ENCODE measurements around the gene MALAT1. TPM values are rescaled to one million over a fixed set of nuclear protein-coding genes. Genes with fewer than 3 reads are reported as not detected.

MALAT1 gene
- total and polyA plus RNA-seq, 2 of the 13 experiments (the other 11 are each of a cell fraction or from before 2014, with no cell fraction given): 143 to 1,237 TPM

- TF ChIP-seq ZNF407 (CRISPR knock-in tag; IDR thresholded peaks at IDR 0.05; ENCODE audit: not compliant biosample characterization) (peak; percentile 53), MLX (CRISPR knock-in tag; IDR thresholded peaks at IDR 0.05) (peak; percentile 87), HOXD1 (CRISPR knock-in tag; IDR thresholded peaks at IDR 0.05) (no peak), CEBPZ (IDR thresholded peaks at IDR 0.05; ENCODE audit: low read length) (no peak), ELK4 (CRISPR knock-in tag; IDR thresholded peaks at IDR 0.05; ENCODE audit: borderline replicate concordance) (no peak), RNF219 (CRISPR knock-in tag; IDR thresholded peaks at IDR 0.05) (no peak), ZNF724P (CRISPR knock-in tag; IDR thresholded peaks at IDR 0.05; ENCODE audit: borderline replicate concordance) (no peak), ZNF30 (CRISPR knock-in tag; IDR thresholded peaks at IDR 0.05) (no peak), ZBTB26 (CRISPR knock-in tag; IDR thresholded peaks at IDR 0.05; ENCODE audit: borderline replicate concordance) (no peak; the same call in 1 of the 2 replicates), NCOA1 (CRISPR knock-in tag; IDR thresholded peaks at IDR 0.05) (no peak)
Observed at GRCh38 chr11:65487467-65488272, 11.2 kb upstream of the MALAT1 start (continued).

All from HepG2 (cell line).